ENCODE results near the gene PSG1.
"Not testable (repeated sequence)": the region's sequence is repeated elsewhere in the genome, so short reads cannot be mapped to it uniquely, and the experiment has no call there.

Gene PSG1

DNA sequence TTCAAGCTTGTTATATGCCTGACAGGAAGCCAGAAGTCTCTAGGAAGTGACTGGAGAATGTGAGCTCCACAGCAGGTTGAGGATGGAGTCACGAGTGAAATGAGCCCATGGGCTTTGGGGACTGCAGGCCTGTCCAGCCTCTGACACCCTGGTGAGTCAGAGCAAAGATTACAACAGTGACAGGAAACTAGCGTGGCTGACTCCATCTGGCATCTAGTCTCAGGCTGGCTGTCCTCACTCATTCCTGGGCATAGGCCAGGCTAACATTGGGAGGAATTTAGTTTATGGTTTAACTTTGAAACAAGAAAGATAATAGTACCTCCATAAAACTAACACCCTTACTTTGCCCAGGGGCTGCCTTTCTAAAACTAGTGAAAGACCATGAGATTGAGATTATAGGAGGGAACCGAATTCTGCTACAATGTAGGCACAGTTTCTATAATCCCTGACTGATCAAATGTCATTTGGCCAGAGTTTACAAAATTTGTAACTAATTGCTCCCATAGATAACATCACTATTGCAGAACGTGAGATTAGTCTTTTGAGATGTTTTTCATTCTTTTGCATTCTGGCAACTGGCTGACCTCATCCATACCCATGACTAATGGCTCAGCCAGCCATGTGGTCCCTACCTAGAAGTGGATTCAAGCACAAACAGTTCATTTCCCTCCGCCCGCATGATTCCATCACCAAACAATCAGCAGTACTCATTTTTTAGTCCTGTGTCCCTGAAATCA lies 28.4 kb downstream of the PSG1 start:
- in situ Hi-C loops (cut with HindIII; ENCODE audit: low pct_unique_long_range_greater_than_20kb, low sequenced_read_pairs): no loop called here
- TF ChIP-seq JUND (IDR thresholded peaks at IDR 0.05; ENCODE audit: low read depth): no peak
- DNase-seq (ENCODE audit: low read depth in 1 of 2, low spot score in 1 of 2): peak in 1 of 2 experiments; percentile 5

DNA sequence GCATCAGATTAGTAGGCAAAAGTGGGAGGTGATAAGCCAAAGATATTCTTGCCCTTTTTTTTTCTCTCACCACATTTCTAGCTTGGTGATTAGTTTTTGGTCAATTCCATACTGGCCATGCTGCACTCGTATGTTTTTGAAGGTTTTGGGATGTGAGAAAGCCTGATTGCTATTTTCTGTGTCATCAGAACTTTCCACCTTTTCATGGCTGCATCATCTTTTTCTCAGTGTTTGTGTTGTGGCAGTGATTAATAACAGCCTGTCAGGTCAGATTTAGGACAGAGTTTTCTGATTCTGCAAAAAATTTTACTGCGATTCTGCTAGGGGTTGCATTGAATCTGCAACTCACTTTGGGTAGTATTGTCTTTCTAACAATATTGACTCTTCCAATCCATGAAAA lies 32.9 kb downstream of the PSG1 start:
- DNase-seq (ENCODE audit: low read depth in 1 of 2, low spot score in 1 of 2): no peak
- TF ChIP-seq JUND (IDR thresholded peaks at IDR 0.05; ENCODE audit: low read depth): no peak
- in situ Hi-C loops (cut with HindIII; ENCODE audit: low pct_unique_long_range_greater_than_20kb, low sequenced_read_pairs): no loop called here

GRCh38 chr19:42843631-42844030 lies 35.9 kb downstream of the PSG1 start:
- DNase-seq (ENCODE audit: low read depth in 1 of 2, low spot score in 1 of 2); in situ Hi-C loops (cut with HindIII; ENCODE audit: low pct_unique_long_range_greater_than_20kb, low sequenced_read_pairs): not testable (repeated sequence)

DNA sequence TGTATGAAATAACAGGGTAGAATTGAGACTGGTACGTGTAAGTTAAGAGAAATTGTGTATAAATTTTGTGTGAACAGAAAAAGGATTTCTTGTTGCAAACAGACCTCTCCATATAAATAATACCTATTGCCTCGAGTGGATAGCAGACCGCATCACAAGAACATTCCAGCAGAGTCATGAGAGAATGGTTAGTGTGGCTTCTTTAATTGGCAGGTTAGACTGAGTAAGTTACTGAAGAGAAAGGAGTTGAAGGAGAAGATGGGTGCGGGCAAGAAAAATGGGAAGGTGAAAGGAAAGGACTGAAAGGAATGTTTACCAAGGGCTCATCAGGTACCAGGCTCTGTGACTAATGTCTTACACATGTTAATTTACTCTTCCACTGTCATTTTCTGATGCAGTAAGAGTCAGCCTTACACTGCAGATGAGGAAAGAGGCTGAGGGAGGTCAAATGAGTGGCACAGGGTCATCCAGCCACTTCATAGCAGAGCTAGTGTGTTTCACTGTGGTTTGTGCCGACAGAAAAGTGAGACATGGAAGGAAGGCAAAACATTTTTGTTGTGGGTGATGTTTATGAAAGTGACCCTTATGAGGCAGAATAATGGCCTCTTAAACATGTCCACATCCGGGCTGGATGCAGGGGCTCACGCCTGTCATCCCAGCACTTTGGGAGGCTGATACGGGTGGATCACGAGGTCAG lies 46.6 kb downstream of the PSG1 start:
- DNase-seq (ENCODE audit: low read depth in 1 of 2, low spot score in 1 of 2); in situ Hi-C loops (cut with HindIII; ENCODE audit: low pct_unique_long_range_greater_than_20kb, low sequenced_read_pairs): not testable (repeated sequence)

GRCh38 chr19:42832023-42832680 lies 47.4 kb downstream of the PSG1 start:
- in situ Hi-C loops (cut with HindIII; ENCODE audit: low pct_unique_long_range_greater_than_20kb, low sequenced_read_pairs): not testable (repeated sequence)
- peak in 1 of 2 experiments; percentile 2 for DNase-seq (ENCODE audit: low read depth in 1 of 2, low spot score in 1 of 2)

GRCh38 chr19:42831221-42832019 lies 48.1 kb downstream of the PSG1 start:
- TF ChIP-seq JUND (IDR thresholded peaks at IDR 0.05; ENCODE audit: low read depth): no peak
- DNase-seq (ENCODE audit: low read depth in 1 of 2, low spot score in 1 of 2): peak in 1 of 2 experiments; percentile 22
- in situ Hi-C loops (cut with HindIII; ENCODE audit: low pct_unique_long_range_greater_than_20kb, low sequenced_read_pairs): no loop called here

DNA sequence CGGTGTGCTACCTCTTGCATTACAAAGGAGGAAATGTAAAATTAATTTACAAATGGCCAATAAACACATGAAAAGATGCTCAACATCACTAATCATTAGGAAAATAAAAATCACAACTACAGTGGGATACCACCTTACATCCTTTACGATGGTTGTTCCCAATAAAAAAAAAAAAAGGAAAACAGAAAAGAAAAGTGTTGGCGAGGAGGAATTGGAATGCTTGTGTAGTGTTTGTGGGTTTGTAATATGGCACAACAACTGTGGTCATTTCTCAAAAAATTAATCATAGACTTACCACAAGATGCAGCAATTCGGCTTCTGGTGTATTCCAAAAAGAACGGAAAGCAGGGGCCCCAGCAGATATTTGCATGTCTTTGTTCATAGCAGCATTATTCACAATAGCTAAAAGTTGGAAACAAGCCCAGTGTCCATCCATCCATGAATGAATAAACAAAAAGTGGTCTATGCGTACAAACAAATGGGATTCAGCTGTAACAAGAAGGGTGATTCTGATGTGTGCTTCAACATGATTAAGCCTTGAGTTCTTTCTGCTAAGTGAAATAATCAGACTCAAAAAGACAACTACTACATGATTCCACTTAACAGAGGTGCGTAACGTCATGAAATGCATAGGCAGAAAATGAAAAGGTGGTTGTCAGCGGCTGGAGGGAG lies 58.1 kb downstream of the PSG1 start:
- in situ Hi-C loops (cut with HindIII; ENCODE audit: low pct_unique_long_range_greater_than_20kb, low sequenced_read_pairs); DNase-seq (ENCODE audit: low read depth in 1 of 2, low spot score in 1 of 2): not testable (repeated sequence)

- in situ Hi-C loops (cut with HindIII; ENCODE audit: low pct_unique_long_range_greater_than_20kb, low sequenced_read_pairs): not testable (repeated sequence)
Measured at GRCh38 chr19:42819960-42820650, 59.4 kb downstream of the PSG1 start.

DNA sequence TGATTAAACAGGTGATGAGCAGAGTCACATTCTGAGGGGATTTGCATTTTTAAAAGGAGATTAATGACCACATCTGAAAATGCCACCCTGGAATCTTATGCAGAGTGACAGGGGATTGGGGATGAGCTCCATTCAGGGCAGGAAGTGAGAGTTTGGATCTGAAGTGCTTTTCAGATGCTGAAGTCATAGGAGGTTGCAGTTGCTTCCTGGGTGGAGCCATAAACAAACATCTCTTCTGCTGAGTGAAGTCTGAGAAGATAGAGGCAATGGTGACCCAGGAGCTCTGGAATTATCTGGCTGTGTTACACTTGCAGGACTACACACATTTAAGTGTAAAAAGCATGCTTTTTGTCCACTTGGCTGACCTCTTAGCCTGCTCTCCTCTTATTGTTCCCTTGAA lies 62.6 kb downstream of the PSG1 start:
- DNase-seq (ENCODE audit: low read depth in 1 of 2, low spot score in 1 of 2): no peak
- in situ Hi-C loops (cut with HindIII; ENCODE audit: low pct_unique_long_range_greater_than_20kb, low sequenced_read_pairs): no loop called here
- no peak for TF ChIP-seq JUND (IDR thresholded peaks at IDR 0.05; ENCODE audit: low read depth)

More at GRCh38 chr19:42819960-42820650, 59.4 kb downstream of the PSG1 start:
- DNase-seq (ENCODE audit: low read depth in 1 of 2, low spot score in 1 of 2): not testable (repeated sequence)
